ENCODE data around the gene KIF5A.
"Not testable (repeated sequence)": the region's sequence is repeated elsewhere in the genome, so short reads cannot be mapped to it uniquely, and the experiment has no call there.

KIF5A gene

DNA sequence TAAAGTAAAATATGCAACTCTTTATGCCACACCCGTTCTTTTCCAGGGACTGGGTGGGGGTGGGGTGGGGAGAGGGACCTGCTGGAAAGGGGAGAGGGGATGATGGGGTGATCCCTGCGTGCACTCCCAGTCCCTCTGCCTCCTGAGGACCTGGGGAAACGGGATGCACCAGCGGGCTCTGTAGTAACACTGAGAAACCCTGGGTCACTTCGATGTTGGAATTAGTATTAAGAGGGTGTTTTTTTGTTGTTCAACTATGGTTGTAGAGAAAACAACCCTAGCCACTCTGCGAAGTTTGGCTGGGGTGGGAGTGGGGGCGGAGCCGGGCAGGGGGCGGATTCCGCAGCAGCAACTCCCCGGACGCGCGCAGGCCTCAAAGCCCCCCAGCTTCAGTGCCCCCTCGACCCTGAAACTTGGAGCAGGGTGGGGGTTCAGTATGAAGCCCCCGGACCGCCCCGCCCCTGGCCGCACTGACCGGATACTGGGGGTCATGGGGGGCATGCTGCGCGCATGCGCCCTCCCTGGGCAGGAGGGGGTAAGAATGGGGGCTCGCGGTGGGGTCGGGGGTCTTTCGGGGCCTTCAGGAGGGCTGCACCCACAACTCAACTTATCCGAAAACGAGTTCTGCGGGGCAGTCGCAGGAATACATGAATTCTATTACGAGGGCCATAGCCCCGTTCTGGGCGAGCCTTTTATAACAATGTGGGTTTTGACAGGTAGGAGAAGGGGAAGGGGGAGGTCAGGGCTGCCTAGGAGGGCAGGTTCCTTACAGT, 60.1 kb downstream of the KIF5A start:
- no peak for DNase-seq

DNA sequence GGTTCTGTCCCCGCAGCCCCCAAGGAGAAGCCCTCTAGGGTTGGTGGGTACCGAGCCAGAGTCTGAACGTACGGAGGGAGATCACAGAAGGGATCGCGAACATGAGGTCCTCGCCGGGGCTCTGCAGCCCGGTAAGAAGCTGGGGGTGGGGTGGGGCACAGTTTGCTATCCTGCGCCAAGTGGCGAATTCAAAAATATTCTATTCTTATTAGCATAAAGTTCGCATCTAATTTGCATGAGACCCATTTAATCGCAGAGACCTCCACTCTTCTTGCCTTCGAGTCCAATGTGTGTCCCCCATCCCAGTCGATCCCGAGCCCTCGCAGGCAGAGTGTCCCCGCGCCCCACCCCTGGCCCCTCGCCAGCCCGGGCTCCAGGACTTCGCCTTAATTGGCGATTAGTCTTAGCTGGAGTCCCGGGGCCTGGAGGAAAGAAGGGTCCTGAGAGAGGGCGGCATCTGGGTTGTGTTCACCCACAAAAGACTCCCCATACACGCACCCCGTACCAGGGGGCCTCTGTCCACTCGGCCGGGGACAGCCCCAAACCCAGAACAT, 60.8 kb downstream of the KIF5A start:
- DNase-seq: no peak

DNA sequence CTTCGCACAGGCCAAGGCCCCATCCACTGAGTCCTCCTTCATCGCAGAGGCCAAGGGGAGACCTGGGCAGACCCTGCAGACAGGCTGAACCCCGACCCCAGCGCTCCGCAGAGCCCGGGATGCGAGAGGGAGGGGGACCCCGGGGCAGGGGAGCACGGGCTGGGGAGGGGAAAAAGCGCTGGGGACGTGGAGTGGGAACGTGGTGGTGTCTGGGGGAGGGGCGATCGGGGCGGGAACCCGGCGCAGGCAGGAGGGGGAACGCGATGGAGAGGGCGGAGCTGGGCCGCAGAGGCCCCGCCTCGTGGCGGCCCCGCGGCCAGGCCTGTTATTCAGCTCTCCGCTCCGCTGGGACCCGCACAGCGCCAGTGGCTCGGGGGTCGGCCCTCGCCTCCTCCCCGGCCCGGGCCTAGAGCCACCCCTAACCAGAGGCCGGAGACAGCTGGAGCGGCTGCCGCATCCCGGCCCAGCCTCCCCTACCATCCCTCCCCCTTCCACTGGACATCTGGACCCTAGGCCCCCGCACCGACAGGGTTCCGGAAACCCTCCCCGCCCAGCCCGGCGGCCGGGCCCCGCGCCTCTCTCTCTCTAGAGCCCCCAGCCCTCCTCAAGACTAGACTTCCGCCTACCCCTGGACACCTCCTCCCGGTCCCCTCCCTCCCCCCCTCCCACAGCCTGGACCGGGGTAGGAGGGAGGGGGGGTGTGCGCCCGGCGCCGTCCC, 61.4 kb downstream of the KIF5A start, which contains the start of gene ARHGEF25:
Gene ARHGEF25 (plus strand): TSS at position 328 of the 719 bp plus-strand sequence. CDS start 460 bp downstream, outside the sequence.
- peak; percentile 57 for DNase-seq

DNA sequence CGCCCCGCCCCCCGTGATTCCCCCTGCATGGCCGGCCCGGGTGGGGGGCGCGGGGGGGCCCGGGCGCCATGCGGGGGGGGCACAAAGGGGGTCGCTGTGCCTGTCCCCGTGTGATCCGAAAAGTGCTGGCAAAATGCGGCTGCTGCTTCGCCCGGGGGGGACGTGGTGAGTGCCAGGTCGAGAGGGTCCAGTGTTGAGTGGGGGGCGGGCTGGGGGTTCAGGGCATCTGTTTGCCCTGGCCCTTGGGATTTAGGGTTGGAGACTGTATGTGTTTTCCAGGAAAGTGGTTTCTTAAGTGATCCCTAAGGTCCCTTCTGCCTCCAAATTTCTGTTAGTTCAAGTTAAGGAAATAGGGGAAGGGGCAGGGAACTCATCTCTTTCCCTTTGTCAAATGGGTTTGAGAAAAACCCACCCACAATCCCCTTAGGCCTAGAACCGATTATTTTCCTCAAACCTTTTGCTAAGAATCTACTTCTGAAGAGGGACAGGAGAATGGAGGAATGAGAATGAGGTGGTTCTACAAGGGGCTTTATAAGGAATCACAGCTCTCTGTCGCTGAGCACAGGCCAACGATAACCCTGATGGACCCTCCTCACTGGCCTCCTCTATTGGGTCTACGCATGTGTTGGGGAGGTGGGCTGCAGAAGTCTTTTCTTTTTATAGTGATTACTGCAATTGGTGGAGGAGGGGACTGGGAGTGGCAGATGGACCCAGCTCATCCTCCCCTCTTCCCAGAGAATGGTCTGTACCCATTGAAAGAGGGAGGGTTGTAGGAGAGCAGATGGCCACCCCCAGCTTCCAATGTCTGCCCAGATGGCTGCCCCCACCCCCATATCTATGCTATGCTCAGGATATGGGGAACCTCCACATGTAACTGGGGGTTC, 62.2 kb downstream of the KIF5A start:
- no peak for DNase-seq

- no peak for DNase-seq
These were observed 63.0 kb downstream of the KIF5A start for GRCh38 chr12:57612711-57613426.

DNA sequence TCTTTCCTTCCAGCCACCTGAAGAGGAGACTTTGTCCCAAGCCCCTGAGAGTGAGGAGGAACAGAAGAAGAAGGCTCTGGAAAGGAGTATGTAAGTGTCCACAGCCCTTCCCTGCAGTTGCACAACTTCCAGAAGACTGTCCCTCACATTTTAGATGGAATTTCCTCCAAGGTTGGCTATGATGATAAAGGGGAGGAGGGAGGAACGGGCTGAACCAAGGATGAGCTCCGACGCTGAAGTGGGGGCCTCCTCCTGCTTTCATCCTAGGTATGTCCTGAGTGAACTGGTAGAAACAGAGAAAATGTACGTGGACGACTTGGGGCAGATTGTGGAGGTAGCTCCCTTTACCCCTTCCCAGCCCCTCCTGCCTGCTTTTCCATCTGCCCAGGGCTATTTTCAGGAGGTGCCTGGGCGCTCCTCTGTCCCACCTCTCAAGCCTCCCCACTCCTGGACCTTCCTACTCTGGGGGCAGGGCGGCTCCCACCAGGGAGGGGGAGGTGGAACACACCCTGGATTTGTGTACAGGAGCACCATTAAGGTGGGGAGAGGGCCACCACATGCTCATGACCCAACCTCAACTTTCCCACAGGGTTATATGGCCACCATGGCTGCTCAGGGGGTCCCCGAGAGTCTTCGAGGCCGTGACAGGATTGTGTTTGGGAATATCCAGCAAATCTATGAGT, 63.7 kb downstream of the KIF5A start:
- DNase-seq: no peak

DNA sequence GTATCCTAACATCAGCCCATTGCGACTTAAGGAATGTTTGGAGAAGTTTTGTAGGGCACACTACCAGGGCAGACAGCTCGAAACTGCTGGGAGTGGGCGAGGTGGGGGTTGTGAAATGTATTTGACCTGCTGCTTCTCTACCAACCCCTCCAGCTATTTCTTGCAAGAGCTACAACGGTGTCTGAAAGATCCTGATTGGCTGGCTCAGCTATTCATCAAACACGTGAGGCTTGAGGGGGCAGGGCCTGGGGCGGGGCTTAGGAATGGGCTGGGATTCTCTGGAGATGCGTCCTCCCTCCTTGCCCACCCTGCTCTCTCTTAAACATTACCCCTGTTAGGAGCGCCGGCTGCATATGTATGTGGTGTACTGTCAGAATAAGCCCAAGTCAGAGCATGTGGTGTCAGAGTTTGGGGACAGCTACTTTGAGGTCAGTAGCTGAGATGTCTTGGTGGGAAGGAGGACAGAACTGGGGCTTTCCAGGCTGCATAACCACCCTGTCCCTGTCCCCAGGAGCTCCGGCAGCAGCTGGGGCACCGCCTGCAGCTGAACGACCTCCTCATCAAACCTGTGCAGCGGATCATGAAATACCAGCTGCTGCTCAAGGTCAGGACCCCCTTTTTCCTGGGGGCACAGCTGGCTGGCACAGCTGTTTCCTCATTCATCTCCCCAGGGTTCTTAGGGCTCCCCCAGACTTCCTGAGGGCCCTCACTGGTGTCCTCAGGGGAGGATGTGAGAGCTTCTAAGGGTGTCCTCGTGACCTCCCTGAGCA, 64.5 kb downstream of the KIF5A start:
- DNase-seq: peak; percentile 28

DNA sequence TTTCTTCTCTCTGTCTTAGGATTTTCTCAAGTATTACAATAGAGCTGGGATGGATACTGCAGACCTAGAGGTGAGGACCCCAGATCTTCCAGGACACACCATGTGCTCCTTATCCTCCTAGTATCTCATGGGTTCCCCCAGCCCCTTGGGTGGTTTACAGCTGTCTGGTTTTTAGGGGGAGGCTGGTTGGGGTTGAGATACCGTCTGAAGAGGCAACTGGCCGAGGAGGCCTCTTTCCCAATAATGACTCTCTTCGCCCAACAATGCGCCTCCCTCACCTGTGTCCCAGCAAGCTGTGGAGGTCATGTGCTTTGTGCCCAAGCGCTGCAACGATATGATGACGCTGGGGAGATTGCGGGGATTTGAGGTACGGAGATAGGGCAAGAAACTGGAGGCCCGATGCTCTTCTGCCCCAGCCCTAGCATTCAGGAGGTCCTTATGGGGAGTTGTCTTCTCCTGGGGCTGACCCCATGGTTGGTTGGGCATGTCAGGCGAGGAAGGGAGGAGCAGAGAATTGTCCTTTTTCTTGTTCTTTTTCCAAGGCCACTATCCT, 65.2 kb downstream of the KIF5A start:
- DNase-seq: no peak

DNA sequence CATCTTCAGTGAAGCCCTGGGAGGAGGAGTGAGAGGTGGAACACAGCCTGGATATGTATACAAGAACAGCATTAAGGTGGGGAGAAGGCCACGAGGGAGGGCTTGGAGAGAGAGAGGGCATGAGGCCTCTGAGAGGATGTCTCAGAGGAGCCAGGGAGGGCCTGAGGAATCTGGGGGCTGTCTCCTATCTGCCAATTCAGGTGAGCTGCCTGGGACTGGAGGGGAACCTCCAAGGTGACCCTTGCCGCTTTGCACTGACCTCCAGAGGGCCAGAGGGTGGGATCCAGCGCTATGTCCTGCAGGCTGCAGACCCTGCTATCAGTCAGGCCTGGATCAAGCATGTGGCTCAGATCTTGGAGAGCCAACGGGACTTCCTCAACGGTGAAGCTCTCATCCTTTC, 65.8 kb downstream of the KIF5A start:
- no peak for DNase-seq

GRCh38 chr12:57616383-57617101, 66.7 kb downstream of the KIF5A start:
- peak; percentile 17 for DNase-seq

DNA sequence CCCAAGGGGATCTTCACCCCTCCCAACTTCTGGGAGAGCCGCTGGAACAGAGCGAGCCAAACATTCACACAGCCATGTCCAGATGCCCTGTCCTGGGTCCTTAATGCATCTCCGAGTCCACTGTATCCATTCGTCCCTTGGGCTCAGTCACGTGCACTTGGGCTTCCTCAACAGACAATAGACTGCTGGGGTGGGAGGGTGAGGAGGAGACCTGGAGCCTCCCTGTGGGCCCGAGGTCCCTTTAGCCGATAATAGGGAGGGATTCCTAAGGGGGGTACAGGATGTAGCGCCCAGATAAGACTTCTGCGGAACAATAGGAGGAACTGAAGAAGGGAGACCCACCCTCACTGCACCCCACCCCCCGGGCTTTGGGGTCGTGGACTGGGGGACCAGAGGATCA, 68.1 kb downstream of the KIF5A start:
- DNase-seq: no peak

GRCh38 chr12:57618431-57618830, 68.6 kb downstream of the KIF5A start:
- DNase-seq: not testable (repeated sequence)

DNA sequence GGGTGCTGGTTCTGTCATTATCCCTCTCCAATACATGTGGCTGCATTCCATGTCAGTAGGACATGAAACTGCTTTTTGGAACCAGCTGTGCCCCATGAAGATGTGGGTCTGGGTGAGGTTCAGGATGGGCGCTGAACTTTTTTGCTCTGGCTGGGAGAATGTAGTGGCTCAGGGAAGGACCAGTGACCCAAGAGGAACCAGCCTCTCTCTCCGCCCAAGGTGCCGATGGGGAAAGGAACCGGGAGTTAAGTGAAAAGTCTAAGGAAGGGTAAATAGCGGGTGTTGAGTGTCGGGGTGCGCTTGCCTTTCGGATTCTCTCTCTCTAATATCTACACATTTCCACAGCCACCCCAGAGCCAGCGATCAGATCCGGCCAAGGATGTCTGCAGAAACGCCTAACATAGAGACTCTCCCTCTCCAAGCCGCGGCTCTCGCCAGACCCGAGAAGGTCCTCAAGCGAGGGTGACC, 69.2 kb downstream of the KIF5A start:
- no peak for DNase-seq

DNA sequence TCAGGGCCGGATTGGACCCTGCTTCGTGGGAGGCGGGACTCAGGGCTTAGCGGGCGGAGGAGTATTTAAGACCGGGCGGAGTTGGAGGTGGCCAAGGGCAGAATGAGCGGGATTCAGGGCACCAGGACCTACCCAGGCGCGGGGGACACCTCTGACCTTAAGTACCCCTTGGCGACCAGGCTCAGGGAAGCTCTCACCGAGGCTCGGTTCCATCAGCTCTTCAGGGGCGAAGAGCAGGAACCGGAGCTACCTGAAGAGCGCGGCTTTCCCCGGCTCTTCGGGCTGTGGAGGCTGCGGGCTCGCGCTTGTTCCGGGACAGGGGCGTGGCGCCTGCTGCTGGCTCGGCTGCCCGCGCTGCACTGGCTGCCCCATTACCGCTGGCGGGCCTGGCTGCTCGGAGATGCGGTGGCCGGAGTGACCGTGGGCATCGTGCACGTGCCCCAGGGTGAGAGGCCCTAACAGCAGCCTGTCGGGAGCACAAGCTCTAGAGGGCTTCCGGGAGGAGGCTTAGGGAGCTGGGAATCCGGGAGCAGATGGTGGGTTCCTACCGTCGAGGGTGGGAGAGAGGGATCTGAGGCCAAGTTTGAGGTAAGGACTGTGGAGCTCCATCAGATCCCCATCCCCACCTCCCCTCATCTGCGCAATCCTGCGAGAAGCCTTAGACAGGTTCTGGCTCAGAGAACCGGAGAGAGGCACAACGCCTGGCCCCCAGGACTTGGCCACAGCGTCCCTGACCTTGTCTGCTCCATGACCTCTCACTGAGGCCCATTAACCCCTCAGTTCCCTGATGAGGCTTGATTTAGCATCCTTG, 69.8 kb downstream of the KIF5A start:
- no peak for DNase-seq

DNA sequence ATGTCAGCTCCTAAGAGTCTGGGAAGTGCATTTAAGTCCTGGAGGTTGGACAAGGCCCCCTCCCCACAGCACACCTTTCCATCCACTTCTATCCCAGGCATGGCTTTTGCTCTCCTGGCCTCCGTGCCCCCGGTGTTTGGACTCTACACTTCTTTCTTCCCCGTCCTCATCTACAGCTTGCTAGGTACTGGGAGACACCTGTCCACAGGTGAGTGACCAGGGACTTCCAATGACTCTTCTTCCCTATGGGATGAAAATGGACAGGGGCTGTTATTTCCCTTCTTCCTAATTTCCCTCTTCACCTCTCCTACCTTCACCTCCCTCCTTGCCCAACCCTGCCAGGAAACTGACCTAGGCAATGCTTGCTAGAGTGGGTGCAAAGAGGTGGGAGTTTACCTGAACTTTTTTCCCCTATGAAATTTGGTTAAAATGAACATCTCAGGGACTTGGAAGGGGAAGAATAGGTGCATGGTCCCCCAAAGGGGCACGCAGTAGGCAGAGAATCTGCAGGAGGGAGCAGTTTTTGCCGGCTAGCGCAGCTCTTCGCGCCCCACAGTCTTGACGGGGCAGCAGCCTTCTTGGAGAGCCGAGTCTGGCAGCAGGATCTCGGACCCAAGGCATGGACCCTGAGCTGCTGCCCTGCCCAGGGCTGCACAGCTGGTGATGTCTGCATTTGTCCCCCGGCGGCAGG, 70.5 kb downstream of the KIF5A start:
- DNase-seq: no peak

DNA sequence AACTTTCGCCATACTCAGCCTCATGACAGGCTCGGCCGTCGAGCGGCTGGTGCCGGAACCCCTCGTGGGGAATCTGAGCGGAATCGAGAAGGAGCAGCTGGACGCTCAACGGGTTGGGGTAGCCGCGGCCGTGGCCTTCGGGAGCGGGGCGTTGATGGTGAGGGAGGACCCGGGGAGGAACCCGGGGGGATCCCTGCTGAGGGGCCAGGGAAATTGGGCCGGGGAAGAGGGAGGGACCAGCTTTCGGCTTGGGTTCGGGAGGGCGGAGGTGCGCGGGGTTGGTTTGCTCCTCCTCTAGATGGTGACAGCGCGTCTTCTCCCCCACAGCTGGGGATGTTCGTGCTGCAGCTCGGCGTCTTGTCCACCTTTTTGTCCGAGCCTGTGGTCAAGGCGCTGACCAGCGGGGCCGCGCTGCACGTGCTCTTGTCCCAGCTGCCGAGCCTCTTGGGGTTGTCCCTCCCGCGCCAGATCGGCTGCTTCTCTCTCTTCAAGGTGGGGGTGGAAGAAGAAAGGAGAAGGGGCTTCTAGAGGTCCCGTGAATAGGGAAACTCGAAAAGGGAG, 71.2 kb downstream of the KIF5A start:
- no peak for DNase-seq

DNA sequence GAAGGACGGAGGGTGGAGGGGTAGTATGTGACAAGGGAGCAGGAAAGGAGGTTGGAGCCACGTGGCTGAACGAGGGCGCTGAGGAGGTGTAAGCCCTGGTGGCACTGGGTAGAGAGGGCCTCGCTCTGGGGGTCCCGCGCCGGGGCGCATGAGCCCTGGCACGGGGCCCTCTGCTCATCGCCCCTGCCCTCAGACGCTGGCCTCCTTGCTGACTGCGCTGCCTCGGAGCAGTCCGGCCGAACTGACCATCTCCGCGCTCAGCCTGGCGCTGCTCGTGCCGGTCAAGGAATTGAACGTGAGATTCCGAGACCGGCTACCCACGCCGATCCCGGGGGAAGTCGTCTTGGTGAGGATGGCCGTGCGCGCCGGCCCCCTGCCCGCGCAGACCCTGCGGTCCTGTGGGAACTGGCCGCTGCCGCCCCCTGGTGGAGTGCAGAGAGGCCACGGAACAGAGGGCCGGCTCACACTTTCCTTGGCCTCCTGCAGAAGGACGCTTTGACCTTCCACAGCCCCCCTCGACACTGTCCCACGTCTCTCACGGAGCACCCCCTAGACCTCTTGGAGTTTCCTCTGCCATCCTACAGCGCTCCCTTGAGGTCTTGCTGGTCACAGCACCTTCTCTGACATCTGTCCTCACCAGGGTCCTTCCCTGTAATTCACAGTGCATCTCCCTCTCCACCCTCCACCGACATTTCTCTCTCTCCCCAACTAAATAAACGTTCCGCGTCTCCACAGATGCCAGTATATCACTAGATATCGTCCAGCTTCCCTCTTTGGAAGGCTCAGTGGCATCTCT, 71.9 kb downstream of the KIF5A start:
- DNase-seq: peak; percentile 70

All from OCI-M1 (cell line).